ENCODE data around the gene NUF2.

NUF2 gene

DNA sequence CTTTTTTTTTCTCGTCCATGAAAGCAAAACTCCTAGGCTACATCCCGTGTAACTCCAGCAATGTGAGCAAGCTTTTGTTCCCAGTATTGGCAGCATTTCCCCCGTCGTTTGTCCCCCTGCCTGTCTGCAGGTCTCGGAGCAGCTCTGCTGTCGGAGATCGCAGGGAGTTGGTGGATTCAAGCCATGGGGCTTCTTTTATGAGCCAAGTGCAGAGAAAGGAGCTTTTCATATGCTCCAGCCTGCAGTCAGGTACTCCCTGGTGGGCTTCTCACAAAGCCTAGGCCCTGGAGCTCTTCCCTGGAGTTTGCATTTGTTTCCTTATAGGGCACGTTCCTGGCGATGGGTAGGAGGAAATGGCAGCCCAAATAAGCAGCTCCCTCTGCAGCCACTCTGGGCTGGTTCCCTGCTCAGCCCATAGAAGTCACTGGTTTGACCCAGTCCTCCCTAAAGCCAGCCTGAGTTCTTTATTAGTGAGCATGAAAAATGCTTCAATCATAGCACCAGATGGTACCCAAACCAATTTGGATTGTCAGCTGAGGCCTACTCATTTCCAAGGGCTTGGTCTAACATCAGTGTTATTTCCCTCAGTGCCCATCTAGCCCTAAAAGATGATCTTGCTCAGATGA is 78.3 kb downstream of the NUF2 start:
- DNase-seq (ENCODE audit: low read depth in 2 of 2, low spot score in 1 of 2), result no peak

- DNase-seq (ENCODE audit: low read depth in 2 of 2, low spot score in 1 of 2), result no peak
These were observed 79.5 kb downstream of the NUF2 start for GRCh38 chr1:163401211-163401610.
